ENCODE data around the gene ROBO1.
"Not testable (repeated sequence)": the region's sequence is repeated elsewhere in the genome, so short reads cannot be mapped to it uniquely, and the experiment has no call there.

Gene ROBO1

GRCh38 chr3:78712270-78712669, 1055.5 kb downstream of the ROBO1 start:
- DNase-seq: no peak

- no peak for DNase-seq
Observed at GRCh38 chr3:78708565-78709073, 1059.2 kb downstream of the ROBO1 start.

- no peak for DNase-seq
Observed at GRCh38 chr3:78707609-78708008, 1060.2 kb downstream of the ROBO1 start.

DNA sequence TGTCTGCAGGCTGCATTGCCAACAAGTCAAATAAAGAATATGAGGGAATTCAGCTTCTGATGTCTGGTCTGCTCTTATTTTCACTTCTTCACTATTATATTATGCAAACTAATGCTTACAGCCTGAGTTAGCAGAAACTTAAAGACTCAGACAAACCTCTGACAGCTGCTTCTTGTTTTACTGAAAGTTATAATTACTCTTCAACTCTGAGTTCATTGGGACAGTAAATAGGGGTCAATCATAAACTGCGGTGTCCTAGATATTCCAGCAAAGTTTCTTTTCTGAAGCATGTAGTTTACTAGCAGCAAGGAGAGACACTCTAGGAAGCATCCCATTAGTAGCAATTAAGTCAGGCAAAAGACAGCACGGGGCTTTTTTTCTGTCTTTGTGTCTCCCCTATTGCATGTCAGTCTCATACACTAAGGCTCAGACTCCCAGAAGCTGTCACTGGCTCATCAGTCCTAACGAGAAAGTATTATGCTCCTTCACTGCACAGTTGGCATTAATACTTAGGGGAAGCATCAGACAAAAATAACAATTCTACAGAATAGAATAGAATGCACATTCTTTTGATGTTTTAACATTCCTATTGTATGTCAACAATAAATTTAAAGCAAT, 1060.8 kb downstream of the ROBO1 start:
- DNase-seq: no peak

GRCh38 chr3:78703944-78704343, 1063.9 kb downstream of the ROBO1 start:
- no peak for DNase-seq

DNA sequence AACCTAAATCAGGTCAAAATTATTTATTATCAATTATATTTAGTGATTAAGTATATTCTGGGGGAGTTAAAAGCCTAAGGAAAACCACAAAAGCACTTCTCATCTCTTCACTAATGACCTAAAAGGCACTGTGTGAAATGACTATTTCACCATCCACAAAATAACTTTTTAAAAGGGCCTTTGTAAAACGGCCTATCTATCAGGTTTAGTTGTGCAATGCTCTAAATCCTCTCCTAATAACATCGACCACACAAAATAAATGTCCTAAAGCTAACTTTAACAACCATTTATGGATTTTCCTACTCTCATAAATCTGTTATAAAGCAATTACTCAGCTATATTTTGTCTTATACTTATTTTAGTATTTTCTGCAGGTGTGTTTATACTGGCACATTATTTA, 1066.3 kb downstream of the ROBO1 start:
- DNase-seq: no peak

- no peak for DNase-seq
Observed at GRCh38 chr3:78698431-78698830, 1069.4 kb downstream of the ROBO1 start.

- DNase-seq: no peak
Observed at GRCh38 chr3:78697426-78697825, 1070.4 kb downstream of the ROBO1 start.

DNA sequence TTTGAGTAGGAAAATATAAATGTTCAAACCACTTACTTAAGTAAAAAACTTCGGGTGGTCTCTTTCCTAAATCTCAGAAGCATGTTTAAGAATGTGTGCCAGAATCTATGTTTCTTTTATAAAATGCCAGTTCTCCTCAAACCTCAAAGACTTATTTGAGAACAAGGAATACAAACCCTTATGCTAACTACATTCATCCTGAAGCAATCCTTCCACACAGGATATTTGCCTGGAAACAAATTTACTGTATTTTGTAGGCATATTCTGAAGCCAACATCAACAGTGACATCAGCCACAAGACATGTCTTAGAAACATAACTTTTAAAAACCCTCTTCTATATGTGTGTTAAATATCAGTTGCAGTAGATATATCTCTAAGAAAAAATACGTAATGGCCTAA, 1077.0 kb downstream of the ROBO1 start:
- no peak for DNase-seq

GRCh38 chr3:78689378-78689777, 1078.4 kb downstream of the ROBO1 start:
- DNase-seq: no peak

GRCh38 chr3:78687520-78687919, 1080.3 kb downstream of the ROBO1 start:
- DNase-seq: no peak

DNA sequence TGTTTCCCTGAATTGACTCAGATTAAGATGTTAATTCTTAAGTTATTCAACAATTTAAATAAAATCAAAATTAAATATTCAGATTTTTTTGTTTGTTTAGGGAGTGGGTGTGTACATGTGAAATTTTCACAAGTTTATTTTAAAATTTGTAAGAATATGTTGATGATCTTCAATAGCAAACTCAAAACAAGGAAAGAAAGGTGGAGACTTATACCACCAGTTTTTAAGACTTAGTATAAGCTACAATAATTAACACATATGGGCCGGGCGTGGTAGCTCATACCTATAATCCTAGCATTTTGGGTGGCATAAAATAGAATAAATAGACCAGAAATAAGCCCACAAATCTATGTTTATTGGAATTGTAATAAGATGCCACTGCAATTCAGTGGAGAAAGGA, 1084.5 kb downstream of the ROBO1 start:
- DNase-seq: no peak

DNA sequence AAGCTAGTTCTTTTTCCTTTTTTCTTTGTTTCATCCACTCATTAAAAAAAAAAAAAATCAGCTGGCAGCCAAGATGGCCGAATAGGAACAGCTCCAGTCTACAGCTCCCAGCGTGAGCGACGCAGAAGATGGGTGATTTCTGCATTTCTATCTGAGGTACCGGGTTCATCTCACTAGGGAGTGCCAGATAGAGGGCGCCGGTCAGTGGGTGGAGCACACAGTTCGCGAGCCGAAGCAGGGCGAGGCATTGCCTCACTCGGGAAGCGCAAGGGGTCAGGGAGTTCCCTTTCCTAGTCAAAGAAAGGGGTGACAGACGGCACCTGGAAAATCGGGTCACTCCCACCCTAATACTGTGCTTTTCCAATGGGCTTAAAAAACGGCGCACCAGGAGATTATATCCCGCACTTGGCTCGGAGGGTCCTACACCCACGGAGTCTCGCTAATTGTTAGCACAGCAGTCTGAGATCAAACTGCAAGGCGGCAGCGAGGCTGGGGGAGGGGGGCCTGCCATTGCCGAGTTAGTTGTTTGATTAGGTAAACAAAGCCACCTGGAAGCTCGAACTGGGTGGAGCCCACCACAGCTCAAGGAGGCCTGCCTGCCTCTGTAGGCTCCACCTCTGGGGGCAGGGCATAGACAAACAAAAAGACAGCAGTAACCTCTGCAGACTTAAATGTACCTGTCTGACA, 1092.5 kb downstream of the ROBO1 start:
- DNase-seq: not testable (repeated sequence)

GRCh38 chr3:78670746-78671145, 1097.1 kb downstream of the ROBO1 start:
- DNase-seq: no peak

DNA sequence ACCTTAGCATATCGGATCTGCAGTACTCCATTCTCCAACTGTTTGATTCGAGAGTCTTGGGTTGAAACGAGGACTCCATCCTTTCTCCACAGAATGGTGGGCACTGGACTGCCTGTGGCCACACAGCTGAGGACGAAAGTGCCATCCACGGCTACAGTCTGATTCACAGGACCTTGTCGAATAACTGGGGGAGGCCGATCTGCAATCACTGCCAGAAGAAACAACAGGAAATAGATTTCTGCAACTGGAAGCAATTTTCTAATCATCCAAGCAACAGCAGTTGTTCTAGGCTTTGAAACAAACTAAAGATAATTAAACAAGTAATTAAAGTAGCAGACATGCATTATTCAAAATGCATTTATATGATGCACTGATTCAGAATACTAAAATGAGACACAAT, 1097.7 kb downstream of the ROBO1 start:
- DNase-seq: no peak

DNA sequence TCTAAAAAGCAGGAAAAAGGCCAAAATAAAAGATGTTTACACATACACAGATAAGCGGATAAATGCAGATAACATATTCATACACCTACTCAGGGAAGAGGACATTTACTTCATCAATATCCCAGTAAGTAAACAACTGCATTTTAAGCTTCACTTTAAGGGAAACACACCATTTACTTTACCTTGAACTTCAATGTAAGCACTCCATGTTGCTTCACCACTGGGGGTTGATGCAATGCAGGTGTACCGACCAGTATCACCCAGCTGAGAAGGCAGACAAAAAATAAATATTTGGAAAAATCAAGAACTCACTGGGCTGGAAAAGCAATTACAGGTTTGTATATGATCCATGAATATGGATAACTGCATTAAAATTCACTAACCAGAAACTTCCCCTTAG, 1099.5 kb downstream of the ROBO1 start:
- DNase-seq: no peak

DNA sequence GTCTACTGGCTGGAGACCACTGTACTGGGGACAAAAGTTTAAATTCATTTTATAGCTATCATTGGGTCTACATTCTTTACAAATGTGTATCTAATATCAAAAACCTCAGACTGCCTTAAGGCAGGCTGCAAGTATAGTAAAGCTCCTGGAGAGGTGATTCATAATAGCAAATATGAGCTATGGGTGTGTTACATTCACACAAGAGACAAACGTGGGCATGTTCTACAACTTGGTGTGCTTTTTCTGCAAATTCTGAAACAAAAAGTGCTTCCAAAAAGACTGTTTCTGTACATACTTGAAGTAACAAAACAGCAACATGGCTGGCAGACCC, 1101.4 kb downstream of the ROBO1 start:
- no peak for DNase-seq

DNA sequence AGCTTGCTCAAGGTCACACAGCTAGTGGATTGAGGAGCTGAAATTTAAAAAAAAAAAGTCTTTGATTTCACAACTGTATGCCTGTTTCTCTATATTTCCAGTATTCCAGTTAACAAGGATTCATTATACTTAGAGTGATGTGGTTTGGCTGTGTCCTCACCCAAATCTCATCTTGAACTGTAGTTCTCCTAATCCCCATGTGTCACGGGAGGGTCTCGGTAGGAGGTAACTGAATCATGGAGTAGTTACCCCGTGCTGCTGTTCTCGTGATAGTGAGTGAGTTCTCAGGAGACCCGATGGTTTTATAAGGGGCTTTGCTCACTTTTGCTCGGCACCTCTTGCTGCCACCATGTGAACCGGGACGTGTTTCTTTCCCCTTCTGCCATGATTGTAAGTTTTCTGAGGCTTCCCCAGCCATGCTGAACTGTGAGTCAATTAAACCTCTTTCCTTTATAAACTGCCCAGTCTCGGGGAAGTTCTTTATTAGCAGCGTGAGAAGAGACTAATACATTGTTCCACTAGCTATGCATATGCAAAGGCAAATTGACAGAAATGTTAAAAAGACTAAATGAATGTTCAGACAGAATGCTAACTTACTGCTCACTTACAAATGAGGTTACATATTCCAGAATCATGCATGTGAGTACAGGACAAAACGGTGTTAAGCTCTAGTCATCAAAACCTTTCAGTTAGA, 1101.9 kb downstream of the ROBO1 start:
- DNase-seq: no peak

- no peak for DNase-seq
Observed at GRCh38 chr3:78665101-78665500, 1102.7 kb downstream of the ROBO1 start.

- DNase-seq: no peak
Observed at GRCh38 chr3:78660957-78661356, 1106.8 kb downstream of the ROBO1 start.

GRCh38 chr3:78659386-78659987, 1108.3 kb downstream of the ROBO1 start:
- DNase-seq: no peak

- no peak for DNase-seq
Observed at GRCh38 chr3:78647726-78648125, 1120.1 kb downstream of the ROBO1 start.

- DNase-seq: peak; percentile 61
Observed at GRCh38 chr3:78645628-78646310, 1122.0 kb downstream of the ROBO1 start.
